Testis (tissue), 3 donors: Measurements from ENCODE around the gene RAD51D. TPM values are rescaled to one million over a fixed set of nuclear protein-coding genes. Genes with fewer than 3 reads are reported as not detected.

Experiments
- DNase-seq: peaks from one replicate; pipeline ENCODE4 v3.0.0-alpha.2; 2019
- H3K27ac ChIP-seq, 2 donors: fragments of 200-600 bp; sonication (generic); one replicate each; pipeline ENCODE4 v1.5.1; 2019
- H3K27me3 ChIP-seq: fragments of 200-600 bp; sonication (generic); one replicate; pipeline ENCODE4 v1.5.1; 2019
- H3K36me3 ChIP-seq: fragments of 200-600 bp; sonication (generic); one replicate; pipeline ENCODE4 v1.5.1; 2017; ENCODE audit warnings: low read depth; ENCODE audit errors: missing control alignments
- H3K4me1 ChIP-seq: fragments of 200-600 bp; sonication (generic); one replicate; pipeline ENCODE4 v1.5.1; 2019
- H3K4me3 ChIP-seq, 2 donors: fragments of 200-600 bp; sonication (generic); one replicate each; pipeline ENCODE4 v1.5.1; 2017 to 2019
- H3K9me3 ChIP-seq: fragments of 200-600 bp; sonication (generic); one replicate; pipeline ENCODE4 v1.5.1; 2017
- CTCF ChIP-seq, 3 experiments: fragments of 450-650 bp in 2 of 3; fragments of 200-600 bp in 1 of 3; sonication (generic) in 1 of 3; IDR thresholded peaks; one replicate each; pipeline ENCODE4 v1.5.1; 2016 to 2019; ENCODE audit warnings: antibody characterized with exemption in 3 of 3, mild to moderate bottlenecking in 2 of 3, moderate library complexity in 1 of 3
- POLR2A ChIP-seq: fragments of 450-650 bp; IDR thresholded peaks from one replicate; pipeline ENCODE4 v1.6.1; 2017; ENCODE audit warnings: antibody characterized with exemption, mild to moderate bottlenecking, moderate library complexity
- WGBS, 2 donors: methylation state at CpG; one replicate each; pipeline ENCODE4 v1.1.5; 2018; 5-methylcytosine and 5-hydroxymethylcytosine counted together
- intact Hi-C: fragments of 100-400 bp; cut with DNase I; formaldehyde crosslinking; loops from one replicate; pipeline ENCODE4 v1.15.1; 2023; ENCODE audit warnings: low total_unique reads
- polyA plus RNA-seq: library from polyadenylated mRNA; stranded (reverse); fragments of 350-450 nt; fragmentation: Illumina TruSeq; extraction: RNeasy Lipid Tissue Mini Kit (QIAGEN cat#74804); gene quantifications from one replicate; pipeline ENCODE4 v1.2.3, GENCODE V29; 2014; ENCODE audit warnings: low read depth, low replicate concordance; ENCODE audit not compliant: insufficient read depth
- total RNA-seq, 2 donors: library from RNA; depleted of rRNA; stranded (reverse); fragments of >200 nt; gene quantifications; one replicate each; pipeline ENCODE4 v1.2.3, GENCODE V29; 2016

Gene RAD51D
- total and polyA plus RNA-seq, 3 donors from 2014 or later, result 16.8 to 24.3 (median 18.4) TPM

DNA sequence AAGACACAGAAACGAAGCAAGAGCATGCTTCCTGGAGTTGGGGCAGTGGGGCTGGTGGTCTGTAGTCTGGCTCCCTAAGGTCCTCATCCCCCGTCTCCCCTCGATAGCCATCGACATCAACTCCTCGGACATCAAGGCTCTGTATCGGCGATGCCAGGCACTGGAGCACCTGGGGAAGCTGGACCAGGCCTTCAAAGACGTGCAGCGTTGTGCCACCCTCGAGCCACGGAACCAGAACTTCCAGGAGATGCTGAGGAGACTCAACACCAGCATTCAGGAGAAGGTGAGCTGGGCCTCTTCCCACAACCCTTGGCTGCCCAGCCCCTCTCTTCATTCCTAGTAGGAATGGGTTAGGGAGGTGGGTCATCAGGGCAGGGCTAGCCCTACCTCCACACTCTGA is 30.3 kb upstream of the RAD51D start:
- intact Hi-C loops, result no loop called here
- WGBS, 2 donors, result 95 to 97% methylated on average over 4 to 11 of the region's 11 CpGs
- Histone ChIP-seq H3K4me3 (no peak overlapping the region), H3K9me3 (no peaks in the 10 kb centered on the region), H3K36me3 (no peaks in the 10 kb centered on the region), H3K4me1 (no peaks in the 10 kb centered on the region), H3K27ac (no peak overlapping the region), H3K27me3 (no peaks in the 10 kb centered on the region)
- TF ChIP-seq POLR2A (no peak), CTCF (IDR thresholded peaks at IDR 0.05) (no peak)
- DNase-seq, result no peak

GRCh38 chr17:35148144-35148543 is 28.5 kb upstream of the RAD51D start:
- Histone ChIP-seq H3K9me3 (no peaks in the 10 kb centered on the region), H3K27me3 (no peaks in the 10 kb centered on the region), H3K27ac (no peak overlapping the region), H3K4me1 (no peaks in the 10 kb centered on the region), H3K36me3 (no peaks in the 10 kb centered on the region), H3K4me3 (no peak overlapping the region)
- no peak for DNase-seq
- 64 to 73% methylated on average over 8 to 9 of the region's 9 CpGs for WGBS, 2 donors
- intact Hi-C loops, result no loop called here
- TF ChIP-seq POLR2A (no peak), CTCF (IDR thresholded peaks at IDR 0.05) (no peak)

- Histone ChIP-seq H3K4me1 (no peaks in the 10 kb centered on the region), H3K27me3 (no peaks in the 10 kb centered on the region), H3K27ac (no peak within 1 kb of the TSS), H3K36me3 (no peaks in the 10 kb centered on the region), H3K4me3 (no peak within 1 kb of the TSS), H3K9me3 (no peaks in the 10 kb centered on the region)
- TF ChIP-seq POLR2A, result no peak
- no peak for TF ChIP-seq CTCF (IDR thresholded peaks at IDR 0.05)
- WGBS, 2 donors, result 69% methylated on average over 4 of the region's 4 CpGs; no CpG with 5 or more reads in 1 of the 2 donors
- DNase-seq, result no peak
- intact Hi-C loops, result no loop called here
These were observed 27.8 kb upstream of the RAD51D start, which contains the start of gene UNC45B for GRCh38 chr17:35147375-35147905. Gene UNC45B (plus strand): TSS chr17:35147817. CDS start chr17:35148264, 447 bp downstream.

DNA sequence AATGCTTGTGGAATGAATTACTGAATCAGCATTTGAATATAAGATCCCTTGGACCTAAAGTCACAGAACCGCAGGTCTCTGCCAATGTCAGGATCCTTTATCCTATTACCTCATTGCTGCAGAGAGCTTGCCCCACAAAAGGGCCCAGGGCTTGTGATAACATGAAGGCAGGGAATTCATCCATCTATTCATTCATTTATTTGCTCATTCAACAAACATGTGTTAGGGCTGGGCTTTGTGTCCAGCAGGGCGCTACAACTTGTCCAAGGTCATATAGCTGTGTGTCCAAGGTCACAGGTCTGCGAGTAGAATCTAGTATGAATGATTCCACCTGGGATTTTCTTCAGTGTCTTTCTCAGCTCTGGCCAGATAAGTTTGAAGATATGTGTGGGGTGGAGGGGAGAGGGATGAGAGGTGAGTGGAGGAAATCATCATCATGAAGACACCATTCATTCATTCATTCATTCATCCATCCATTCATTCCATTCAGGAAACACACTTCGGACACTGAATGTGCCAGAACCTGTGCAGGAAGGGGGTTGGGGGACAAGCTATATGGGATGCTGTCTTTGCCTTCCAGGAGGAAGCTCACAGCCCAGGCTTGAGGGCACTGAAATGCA is 26.7 kb upstream of the RAD51D start:
- WGBS, 2 donors, result 53 to 77% methylated on average over 4 of the region's 4 CpGs
- H3K27ac ChIP-seq, result no peak overlapping the region
- no peaks in the 10 kb centered on the region for H3K9me3 ChIP-seq
- intact Hi-C loops, result no loop called here
- DNase-seq, result no peak
- H3K4me3 ChIP-seq, result no peak overlapping the region
- H3K27me3 ChIP-seq, result no peaks in the 10 kb centered on the region
- H3K4me1 ChIP-seq, result no peaks in the 10 kb centered on the region
- no peaks in the 10 kb centered on the region for H3K36me3 ChIP-seq
- TF ChIP-seq POLR2A, result no peak
- TF ChIP-seq CTCF (IDR thresholded peaks at IDR 0.05), result no peak

- intact Hi-C loops, result no loop called here
- Histone ChIP-seq H3K27ac (no peak overlapping the region), H3K9me3 (no peaks in the 10 kb centered on the region), H3K36me3 (no peaks in the 10 kb centered on the region), H3K4me3 (no peak overlapping the region), H3K4me1 (peaks cover 4% of the 10 kb centered on the region), H3K27me3 (no peaks in the 10 kb centered on the region)
- TF ChIP-seq POLR2A (no peak), CTCF (IDR thresholded peaks at IDR 0.05) (no peak)
- WGBS, 2 donors, result 81 to 91% methylated on average over 4 of the region's 4 CpGs
- no peak for DNase-seq
These were observed 25.2 kb upstream of the RAD51D start for GRCh38 chr17:35144840-35145239.
